Caco-2 (cell line): Measurements from ENCODE around the gene RPLP2. TPM values are rescaled to one million over a fixed set of nuclear protein-coding genes. Genes with fewer than 3 reads are reported as not detected.

Source experiments
- BruUV-seq: library from RNA; stranded (reverse); fragments of 400-500 nt; replicated peaks from 2 replicates; lab custom pipeline; 2021; lab: Mats Ljungman, UMichigan
- CTCF ChIA-PET: fragments of 300-600 bp; sonication (Branson Sonifier 250); formaldehyde crosslinking; loops from one replicate; lab custom pipeline; 2022; ENCODE audit warnings: antibody characterized with exemption; lab: Charles Lee
- POLR2A ChIA-PET: fragments of 300-600 bp; sonication (Branson Sonifier 250); formaldehyde crosslinking; loops from one replicate; lab custom pipeline; 2022; ENCODE audit warnings: antibody characterized with exemption; lab: Charles Lee
- DNase-seq, 2 experiments: peaks; one replicate each; pipeline versions ENCODE4 v3.0.0 to v3.0.0-alpha.2; 2020 to 2022
- H3K27me3 ChIP-seq: replicated peaks from 2 replicates; pipeline ENCODE4 v1.6.0; 2011; ENCODE audit warnings: low read length; ENCODE audit not compliant: control insufficient read depth, insufficient read depth
- H3K36me3 ChIP-seq: 2 replicates; pipeline ENCODE4 v1.5.1; 2011; ENCODE audit warnings: low read length; ENCODE audit not compliant: control insufficient read depth, insufficient read depth
- H3K4me1 ChIP-seq: fragments of 250-450 bp; sonication (Bioruptor Pico); 2 replicates; pipeline ENCODE4 v1.5.1; 2020; ENCODE audit warnings: mild to moderate bottlenecking
- H3K4me3 ChIP-seq: 2 replicates; pipeline ENCODE4 v1.5.1; 2011; ENCODE audit warnings: low read depth, mild to moderate bottlenecking, control low read depth, low read length
- H3K9me3 ChIP-seq: fragments of 250-450 bp; sonication (Bioruptor Pico); 2 replicates; pipeline ENCODE4 v1.5.1; 2020; ENCODE audit warnings: mild to moderate bottlenecking, moderate library complexity
- H3K27ac Mint-ChIP-seq: one replicate; pipeline ENCODE4 v1.8.0; 2022; ENCODE audit warnings: mixed read lengths; ENCODE audit not compliant: unreplicated experiment
- H3K27me3 Mint-ChIP-seq: one replicate; pipeline ENCODE4 v1.8.0; 2022; ENCODE audit warnings: mixed read lengths; ENCODE audit not compliant: insufficient read depth, unreplicated experiment
- H3K36me3 Mint-ChIP-seq: one replicate; pipeline ENCODE4 v1.8.0; 2022; ENCODE audit warnings: mild to moderate bottlenecking, mixed read lengths; ENCODE audit not compliant: insufficient read depth, unreplicated experiment
- H3K4me1 Mint-ChIP-seq: one replicate; pipeline ENCODE4 v1.8.0; 2022; ENCODE audit warnings: low read depth, mixed read lengths; ENCODE audit not compliant: unreplicated experiment
- H3K4me3 Mint-ChIP-seq: one replicate; pipeline ENCODE4 v1.8.0; 2022; ENCODE audit warnings: mild to moderate bottlenecking, moderate library complexity, mixed read lengths; ENCODE audit not compliant: unreplicated experiment
- H3K9me3 Mint-ChIP-seq: one replicate; pipeline ENCODE4 v1.8.0; 2022; ENCODE audit warnings: mixed read lengths; ENCODE audit not compliant: unreplicated experiment
- CTCF ChIP-seq, 2 experiments: fragments of 200-600 bp in 1 of 2; IDR thresholded peaks; 1 replicate in 1 of 2; 2 replicates in 1 of 2; pipeline versions ENCODE4 v1.5.1 to v1.8.0; 2011 to 2022; ENCODE audit warnings: antibody characterized with exemption in 1 of 2, control low read depth in 1 of 2, inconsistent platforms in 1 of 2, low read depth in 1 of 2, low read length in 1 of 2, mild to moderate bottlenecking in 1 of 2, moderate library complexity in 1 of 2; ENCODE audit not compliant: insufficient read depth in 1 of 2, severe bottlenecking in 1 of 2, unreplicated experiment in 1 of 2
- intact Hi-C: fragments of 100-400 bp; cut with micrococcal nuclease; formaldehyde crosslinking; loops from one replicate; pipeline ENCODE4 v1.10.0; 2022; ENCODE audit not compliant: unreplicated experiment
- total RNA-seq: library from RNA; stranded (reverse); gene quantifications from 2 replicates; pipeline ENCODE4 v1.2.3, GENCODE V29; 2022

Gene RPLP2
- total RNA-seq, 1 experiment from 2014 or later, result 2,622 TPM

DNA sequence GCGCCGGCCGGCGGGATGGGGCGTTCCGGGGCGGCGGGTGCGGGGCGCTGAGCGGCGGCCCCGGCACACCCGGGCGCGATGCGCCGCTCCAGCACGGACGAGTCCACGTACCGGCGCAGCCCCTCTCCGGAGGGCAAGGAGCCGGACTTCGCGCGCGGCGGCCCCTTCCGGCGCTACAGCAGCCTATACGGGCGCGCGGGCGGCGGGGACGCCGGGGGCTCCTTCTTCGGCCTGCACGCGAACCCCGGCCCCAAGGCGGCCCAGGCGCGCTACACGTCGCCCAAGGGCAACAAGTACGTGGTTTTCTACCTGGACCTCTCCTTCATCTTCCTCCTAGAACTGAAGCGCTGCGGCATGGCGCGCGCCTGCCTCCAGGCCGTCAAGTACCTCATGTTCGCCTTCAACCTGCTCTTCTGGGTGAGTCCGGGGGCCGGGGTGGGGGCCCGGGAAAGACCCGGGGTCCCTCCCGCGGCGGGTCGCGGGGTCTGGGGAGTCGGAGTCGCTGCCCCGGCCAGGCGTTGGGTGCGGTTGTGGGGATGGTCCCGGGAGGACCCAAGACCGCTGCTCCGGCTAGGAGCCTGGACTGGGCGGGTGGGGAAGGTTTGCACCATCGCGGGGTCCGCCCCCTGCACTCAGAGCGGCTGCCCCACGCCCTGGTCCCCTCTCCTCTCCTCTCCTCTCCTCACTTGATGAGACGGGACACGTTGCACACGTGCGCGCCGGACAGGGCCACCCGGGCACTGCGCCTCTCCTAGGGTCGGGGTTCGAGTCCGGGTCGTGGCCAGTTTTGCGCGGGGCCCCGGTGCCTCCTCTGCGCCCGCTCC lies 40.4 kb downstream of the RPLP2 start:
- no peak for TF ChIP-seq CTCF (IDR thresholded peaks at IDR 0.05; ENCODE audit: insufficient read depth in 1 of 2, low read depth in 1 of 2, low read length in 1 of 2, severe bottlenecking in 1 of 2, unreplicated experiment in 1 of 2)
- Mint-ChIP-seq H3K27me3 (no peaks in the 10 kb centered on the region), H3K4me3 (peak overlapping the region; percentile 77), H3K36me3 (peaks cover 49% of the 10 kb centered on the region), H3K4me1 (no peaks in the 10 kb centered on the region), H3K9me3 (no peaks in the 10 kb centered on the region), H3K27ac (no peak overlapping the region)
- BruUV-seq, result TSS peak; percentile 30
- Histone ChIP-seq H3K9me3 (no peaks in the 10 kb centered on the region), H3K36me3 (no peaks in the 10 kb centered on the region), H3K27me3 (no peaks in the 10 kb centered on the region), H3K4me1 (peaks cover 30% of the 10 kb centered on the region), H3K4me3 (peak overlapping the region; percentile 56)
- intact Hi-C loops, result no loop called here
- ChIA-PET POLR2A (interaction anchor here (0.5 kb wide), 1 partner anchor 21 kb away, joined by 3 read pairs; no protein-coding TSS in a partner anchor), CTCF (interaction anchor here (0.6 kb wide), 2 partner anchors 72 to 156 kb away, joined by 3 to 4 read pairs; no protein-coding TSS in a partner anchor)
- DNase-seq, result peak in 1 of 2 experiments; percentile 61

DNA sequence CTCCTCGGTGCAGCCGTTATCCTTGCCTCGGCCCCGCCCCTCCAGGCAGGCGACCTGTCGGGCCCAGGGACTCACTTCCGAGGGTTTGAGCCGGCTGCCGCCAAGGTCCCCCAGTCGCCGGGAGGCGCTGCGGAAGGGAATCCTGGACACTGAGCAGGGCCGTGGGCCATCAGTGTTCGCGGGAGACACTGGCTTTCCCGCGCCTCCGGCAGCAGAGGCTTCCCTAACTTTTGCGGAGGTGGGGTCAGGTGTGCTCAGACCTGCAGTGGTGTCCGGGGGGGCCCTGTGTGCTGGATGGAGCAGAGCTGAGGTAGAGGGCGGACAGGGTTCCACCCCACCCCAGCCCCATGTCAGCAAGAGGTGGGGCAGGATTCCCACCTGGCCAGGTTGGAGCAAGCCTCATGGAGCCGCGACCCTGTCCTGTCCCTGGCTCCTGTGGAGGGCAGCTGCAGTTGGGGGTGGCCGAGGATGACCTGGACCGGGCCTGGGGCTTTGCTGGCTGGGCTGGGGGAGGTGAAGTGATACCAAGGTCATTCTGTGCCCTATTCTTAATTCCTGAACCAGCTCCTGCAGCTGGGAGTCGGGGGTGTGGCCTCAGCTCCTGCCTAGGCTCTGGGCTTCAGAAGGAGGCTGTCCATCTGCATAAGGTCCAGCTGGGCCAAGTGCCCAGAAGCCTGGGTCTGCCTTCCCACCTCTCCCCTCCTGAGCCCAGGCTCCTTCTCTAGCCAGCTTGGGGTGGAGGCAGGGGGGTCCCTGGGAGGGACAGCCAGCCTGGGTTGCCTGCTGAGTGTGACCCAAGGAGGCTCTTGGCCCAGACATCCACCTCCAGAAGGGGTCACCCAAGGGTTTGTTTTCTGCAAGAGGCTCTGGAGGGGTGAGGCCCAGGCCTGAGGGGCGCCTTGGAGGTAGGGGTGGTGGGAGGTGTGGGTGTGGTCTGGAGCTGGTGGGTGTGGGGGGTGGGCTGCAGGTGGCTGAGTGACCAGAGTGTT lies 41.3 kb downstream of the RPLP2 start:
- TF ChIP-seq CTCF (IDR thresholded peaks at IDR 0.05; ENCODE audit: insufficient read depth in 1 of 2, low read depth in 1 of 2, low read length in 1 of 2, severe bottlenecking in 1 of 2, unreplicated experiment in 1 of 2), result peak; percentile 18 to 20
- intact Hi-C loops, result no loop called here
- Mint-ChIP-seq H3K9me3 (no peaks in the 10 kb centered on the region), H3K4me1 (no peaks in the 10 kb centered on the region), H3K4me3 (peak overlapping the region; percentile 77), H3K27me3 (no peaks in the 10 kb centered on the region), H3K27ac (no peak overlapping the region), H3K36me3 (peaks cover 53% of the 10 kb centered on the region)
- peak in 1 of 2 experiments; percentile 56 for DNase-seq
- no TSS peak for BruUV-seq
- H3K4me3 ChIP-seq, result peak overlapping the region; percentile 56
- H3K9me3 ChIP-seq, result no peaks in the 10 kb centered on the region
- H3K4me1 ChIP-seq, result peaks cover 28% of the 10 kb centered on the region
- ChIA-PET CTCF (interaction anchor here (0.7 to 0.8 kb wide), 2 partner anchors 47 to 201 kb away, joined by 3 read pairs; no protein-coding TSS in a partner anchor), POLR2A (interaction anchor here (0.6 kb wide), 1 partner anchor 180 kb away, joined by 3 read pairs; no protein-coding TSS in a partner anchor)
- H3K27me3 ChIP-seq, result no peaks in the 10 kb centered on the region
- H3K36me3 ChIP-seq, result no peaks in the 10 kb centered on the region

- Histone ChIP-seq H3K4me3 (no peak overlapping the region), H3K9me3 (no peaks in the 10 kb centered on the region), H3K27me3 (no peaks in the 10 kb centered on the region), H3K4me1 (peaks cover 28% of the 10 kb centered on the region), H3K36me3 (no peaks in the 10 kb centered on the region)
- H3K36me3 Mint-ChIP-seq, result peaks cover 64% of the 10 kb centered on the region
- H3K27me3 Mint-ChIP-seq, result no peaks in the 10 kb centered on the region
- peak overlapping the region; percentile 5 for H3K4me3 Mint-ChIP-seq
- no peak for DNase-seq
- intact Hi-C loops, result no loop called here
- no peaks in the 10 kb centered on the region for H3K9me3 Mint-ChIP-seq
- H3K27ac Mint-ChIP-seq, result no peak overlapping the region
- BruUV-seq, result no TSS peak
- ChIA-PET CTCF (interaction anchor here (0.7 kb wide), 1 partner anchor 247 kb away, joined by 4 read pairs; no protein-coding TSS in a partner anchor), POLR2A (no interaction called here)
- no peak for TF ChIP-seq CTCF (IDR thresholded peaks at IDR 0.05; ENCODE audit: insufficient read depth in 1 of 2, low read depth in 1 of 2, low read length in 1 of 2, severe bottlenecking in 1 of 2, unreplicated experiment in 1 of 2)
- H3K4me1 Mint-ChIP-seq, result no peaks in the 10 kb centered on the region
Measured at GRCh38 chr11:852762-853161, 43.0 kb downstream of the RPLP2 start.
